ENCODE results near the gene HCN3. TPM values are rescaled to one million over a fixed set of nuclear protein-coding genes. Genes with fewer than 3 reads are reported as not detected.
"Not testable (repeated sequence)": the region's sequence is repeated elsewhere in the genome, so short reads cannot be mapped to it uniquely, and the experiment has no call there.

The HCN3 gene
- total RNA-seq, 1 experiment from 2014 or later: 19.6 TPM

GRCh38 chr1:155327981-155328380 is 50.7 kb downstream of the HCN3 start:
- TF ChIP-seq CTCF (IDR thresholded peaks at IDR 0.05; ENCODE audit: unreplicated experiment): no peak
- Mint-ChIP-seq H3K27me3 (ENCODE audit: unreplicated experiment) (no peaks in the 10 kb centered on the region), H3K36me3 (ENCODE audit: insufficient read depth, unreplicated experiment) (peaks cover 76% of the 10 kb centered on the region), H3K4me1 (ENCODE audit: low read depth, unreplicated experiment) (peaks cover 14% of the 10 kb centered on the region), H3K9me3 (ENCODE audit: low read depth, unreplicated experiment) (no peaks in the 10 kb centered on the region), H3K27ac (ENCODE audit: unreplicated experiment) (no peak overlapping the region), H3K4me3 (ENCODE audit: low read depth, unreplicated experiment) (no peak overlapping the region)
- no peak for DNase-seq
- CTCF ChIA-PET: interaction anchor here (1.2 kb wide), 1 partner anchor 77 kb away, joined by 3 read pairs; no protein-coding TSS in a partner anchor
- BruUV-seq (replicated peaks): no TSS peak
- intact Hi-C loops (cut with micrococcal nuclease; ENCODE audit: unreplicated experiment): no loop called here

- DNase-seq; H3K27ac Mint-ChIP-seq (ENCODE audit: unreplicated experiment); intact Hi-C loops (cut with micrococcal nuclease; ENCODE audit: unreplicated experiment); BruUV-seq (replicated peaks); H3K27me3 Mint-ChIP-seq (ENCODE audit: unreplicated experiment); H3K4me3 Mint-ChIP-seq (ENCODE audit: low read depth, unreplicated experiment); H3K9me3 Mint-ChIP-seq (ENCODE audit: low read depth, unreplicated experiment): not testable (repeated sequence)
- Mint-ChIP-seq H3K4me1 (ENCODE audit: low read depth, unreplicated experiment) (peaks cover 14% of the 10 kb centered on the region), H3K36me3 (ENCODE audit: insufficient read depth, unreplicated experiment) (peaks cover 73% of the 10 kb centered on the region)
- CTCF ChIA-PET: interaction anchor here (1.2 kb wide), 1 partner anchor 78 kb away, joined by 3 read pairs; no protein-coding TSS in a partner anchor
These were observed 51.6 kb downstream of the HCN3 start for GRCh38 chr1:155328856-155329255.

- peaks cover 61% of the 10 kb centered on the region for H3K36me3 Mint-ChIP-seq (ENCODE audit: insufficient read depth, unreplicated experiment)
- no peak for TF ChIP-seq CTCF (IDR thresholded peaks at IDR 0.05; ENCODE audit: unreplicated experiment)
- H3K27me3 Mint-ChIP-seq (ENCODE audit: unreplicated experiment): no peaks in the 10 kb centered on the region
- peaks cover 14% of the 10 kb centered on the region for H3K4me1 Mint-ChIP-seq (ENCODE audit: low read depth, unreplicated experiment)
- H3K27ac Mint-ChIP-seq (ENCODE audit: unreplicated experiment): no peak overlapping the region
- CTCF ChIA-PET: no interaction called here
- H3K4me3 Mint-ChIP-seq (ENCODE audit: low read depth, unreplicated experiment): no peak overlapping the region
- BruUV-seq (replicated peaks): no TSS peak
- H3K9me3 Mint-ChIP-seq (ENCODE audit: low read depth, unreplicated experiment): no peaks in the 10 kb centered on the region
- no peak for DNase-seq
- intact Hi-C loops (cut with micrococcal nuclease; ENCODE audit: unreplicated experiment): no loop called here
These were observed 52.8 kb downstream of the HCN3 start for GRCh38 chr1:155329980-155330598.

GRCh38 chr1:155334962-155335361 is 57.7 kb downstream of the HCN3 start:
- Mint-ChIP-seq H3K9me3 (ENCODE audit: low read depth, unreplicated experiment) (no peaks in the 10 kb centered on the region), H3K4me1 (ENCODE audit: low read depth, unreplicated experiment) (no peaks in the 10 kb centered on the region), H3K27me3 (ENCODE audit: unreplicated experiment) (no peaks in the 10 kb centered on the region), H3K4me3 (ENCODE audit: low read depth, unreplicated experiment) (no peak overlapping the region), H3K36me3 (ENCODE audit: insufficient read depth, unreplicated experiment) (peaks cover 52% of the 10 kb centered on the region), H3K27ac (ENCODE audit: unreplicated experiment) (no peak overlapping the region)
- intact Hi-C loops (cut with micrococcal nuclease; ENCODE audit: unreplicated experiment): no loop called here
- CTCF ChIA-PET: no interaction called here
- no peak for TF ChIP-seq CTCF (IDR thresholded peaks at IDR 0.05; ENCODE audit: unreplicated experiment)
- BruUV-seq (replicated peaks): no TSS peak
- no peak for DNase-seq

Other genes starting within 250 kb of the HCN3 start
- gene DCST2, start 243.7 kb upstream of the HCN3 start, total RNA-seq (2022): 1.4 and 1.5 TPM in 2 replicates
- gene DCST1, start 243.6 kb upstream of the HCN3 start, total RNA-seq (2022): 0.17 TPM in 1 of 2 replicates, not detected in the other
- gene ADAM15, start 226.1 kb upstream of the HCN3 start, total RNA-seq (2022): 99.1 and 103 TPM in 2 replicates
- 12.6 and 13.9 TPM in 2 replicates for gene EFNA4, start 213.7 kb upstream of the HCN3 start, total RNA-seq (2022)
- 1.7 and 3.4 TPM in 2 replicates for gene EFNA3, start 198.6 kb upstream of the HCN3 start, total RNA-seq (2022)
- gene EFNA1, start 149.6 kb upstream of the HCN3 start, total RNA-seq (2022): 33.7 and 41.7 TPM in 2 replicates
- gene SLC50A1, start 141.6 kb upstream of the HCN3 start, total RNA-seq (2022): 68.5 and 72.0 TPM in 2 replicates
- 38.7 and 41.1 TPM in 2 replicates for gene DPM3, start 136.9 kb upstream of the HCN3 start, total RNA-seq (2022)
- gene KRTCAP2, start 104.2 kb upstream of the HCN3 start, total RNA-seq (2022): 236 TPM in 2 replicates
- 1.1 and 1.8 TPM in 2 replicates for gene TRIM46, start 103.6 kb upstream of the HCN3 start, total RNA-seq (2022)
- gene THBS3, start 69.6 kb upstream of the HCN3 start, total RNA-seq (2022): 36.8 and 41.9 TPM in 2 replicates
- 58.9 and 60.0 TPM in 2 replicates for gene MTX1, start 68.8 kb upstream of the HCN3 start, total RNA-seq (2022)
- gene ENTREP3, start 22.0 kb upstream of the HCN3 start, total RNA-seq (2022): 25.2 and 25.9 TPM in 2 replicates
- 85.1 and 104 TPM in 2 replicates for gene SCAMP3, start 15.1 kb upstream of the HCN3 start, total RNA-seq (2022)
- gene CLK2, start 4.0 kb upstream of the HCN3 start, total RNA-seq (2022): 78.5 and 79.4 TPM in 2 replicates
- gene PKLR, start 24.0 kb downstream of the HCN3 start, total RNA-seq (2022): not detected in 2 replicates
- 329 and 410 TPM in 2 replicates for gene FDPS, start 31.4 kb downstream of the HCN3 start, total RNA-seq (2022)
- gene RUSC1, start 43.4 kb downstream of the HCN3 start, total RNA-seq (2022): 48.4 and 49.0 TPM in 2 replicates

Data from Calu3 (cell line).